ENCODE data around the gene SPATA6. TPM values are rescaled to one million over a fixed set of nuclear protein-coding genes. Genes with fewer than 3 reads are reported as not detected.
A peak's percentile ranks its signal among the peaks of the same experiment; 100 is the strongest.
"Not testable (repeated sequence)": the region's sequence is repeated elsewhere in the genome, so short reads cannot be mapped to it uniquely, and the experiment has no call there.

SPATA6 gene
- total RNA-seq, 1 experiment from 2014 or later = 4.2 TPM

- Mint-ChIP-seq H3K9me3 (ENCODE audit: unreplicated experiment) (no peaks in the 10 kb centered on the region), H3K36me3 (ENCODE audit: insufficient read depth, unreplicated experiment) (no peaks in the 10 kb centered on the region), H3K27me3 (ENCODE audit: insufficient read depth, unreplicated experiment) (no peaks in the 10 kb centered on the region), H3K4me1 (ENCODE audit: insufficient read depth, unreplicated experiment) (peaks cover 6% of the 10 kb centered on the region), H3K27ac (ENCODE audit: low read depth, unreplicated experiment) (peak overlapping the region; percentile 6), H3K4me3 (ENCODE audit: unreplicated experiment) (no peak overlapping the region)
- CTCF ChIA-PET = interaction anchor here (0.6 to 0.7 kb wide), 2 partner anchors 58 to 225 kb away, joined by 3 to 4 read pairs; no protein-coding TSS in a partner anchor
- TF ChIP-seq CTCF (IDR thresholded peaks at IDR 0.05; ENCODE audit: unreplicated experiment) = no peak
- POLR2A ChIA-PET = interaction anchor here (0.7 to 0.9 kb wide), 3 partner anchors 43 to 307 kb away, joined by 3 read pairs; partner anchors contain the start of gene SPATA6
- intact Hi-C loops (cut with micrococcal nuclease) = no loop called here
- DNase-seq (ENCODE audit: unreplicated experiment) = peak; percentile 8
- BruUV-seq (replicated peaks) = no TSS peak
These were observed 177.3 kb downstream of the SPATA6 start for GRCh38 chr1:48294656-48295055.

GRCh38 chr1:48294094-48294493 is 177.9 kb downstream of the SPATA6 start:
- BruUV-seq (replicated peaks); intact Hi-C loops (cut with micrococcal nuclease); H3K4me1 Mint-ChIP-seq (ENCODE audit: insufficient read depth, unreplicated experiment); H3K27me3 Mint-ChIP-seq (ENCODE audit: insufficient read depth, unreplicated experiment); H3K4me3 Mint-ChIP-seq (ENCODE audit: unreplicated experiment); DNase-seq (ENCODE audit: unreplicated experiment); H3K9me3 Mint-ChIP-seq (ENCODE audit: unreplicated experiment); H3K36me3 Mint-ChIP-seq (ENCODE audit: insufficient read depth, unreplicated experiment): not testable (repeated sequence)
- ChIA-PET POLR2A (interaction anchor here (0.6 to 0.8 kb wide), 3 partner anchors 178 to 1862 kb away, joined by 3 read pairs; partner anchors contain the start of gene SPATA6), CTCF (interaction anchor here (0.6 to 0.9 kb wide), 3 partner anchors 38 to 226 kb away, joined by 3 to 4 read pairs (median 3); no protein-coding TSS in a partner anchor)
- H3K27ac Mint-ChIP-seq (ENCODE audit: low read depth, unreplicated experiment) = peak overlapping the region; percentile 6

- TF ChIP-seq CTCF (IDR thresholded peaks at IDR 0.05; ENCODE audit: unreplicated experiment) = no peak
- intact Hi-C loops (cut with micrococcal nuclease) = no loop called here
- BruUV-seq (replicated peaks) = no TSS peak
- ChIA-PET POLR2A (no interaction called here), CTCF (no interaction called here)
- no peak for DNase-seq (ENCODE audit: unreplicated experiment)
- H3K9me3 Mint-ChIP-seq (ENCODE audit: unreplicated experiment) = no peaks in the 10 kb centered on the region
- no peaks in the 10 kb centered on the region for H3K27me3 Mint-ChIP-seq (ENCODE audit: insufficient read depth, unreplicated experiment)
- peaks cover 6% of the 10 kb centered on the region for H3K4me1 Mint-ChIP-seq (ENCODE audit: insufficient read depth, unreplicated experiment)
- no peak overlapping the region for H3K27ac Mint-ChIP-seq (ENCODE audit: low read depth, unreplicated experiment)
- no peak overlapping the region for H3K4me3 Mint-ChIP-seq (ENCODE audit: unreplicated experiment)
- no peaks in the 10 kb centered on the region for H3K36me3 Mint-ChIP-seq (ENCODE audit: insufficient read depth, unreplicated experiment)
These were observed 179.3 kb downstream of the SPATA6 start for GRCh38 chr1:48292706-48293105.

GRCh38 chr1:48291421-48291820 is 180.6 kb downstream of the SPATA6 start:
- no TSS peak for BruUV-seq (replicated peaks)
- DNase-seq (ENCODE audit: unreplicated experiment) = no peak
- CTCF ChIA-PET = interaction anchor here (0.6 to 0.8 kb wide), 2 partner anchors 54 to 626 kb away, joined by 3 to 5 read pairs; no protein-coding TSS in a partner anchor
- H3K27ac Mint-ChIP-seq (ENCODE audit: low read depth, unreplicated experiment) = no peak overlapping the region
- no peaks in the 10 kb centered on the region for H3K27me3 Mint-ChIP-seq (ENCODE audit: insufficient read depth, unreplicated experiment)
- no peak overlapping the region for H3K4me3 Mint-ChIP-seq (ENCODE audit: unreplicated experiment)
- POLR2A ChIA-PET = interaction anchor here (0.7 kb wide), 1 partner anchor 640 kb away, joined by 3 read pairs; no protein-coding TSS in a partner anchor
- no peak for TF ChIP-seq CTCF (IDR thresholded peaks at IDR 0.05; ENCODE audit: unreplicated experiment)
- H3K4me1 Mint-ChIP-seq (ENCODE audit: insufficient read depth, unreplicated experiment) = peaks cover 6% of the 10 kb centered on the region
- no peaks in the 10 kb centered on the region for H3K9me3 Mint-ChIP-seq (ENCODE audit: unreplicated experiment)
- intact Hi-C loops (cut with micrococcal nuclease) = no loop called here
- no peaks in the 10 kb centered on the region for H3K36me3 Mint-ChIP-seq (ENCODE audit: insufficient read depth, unreplicated experiment)

Measured in MCF 10A (cell line).